SK-N-SH treated with all-trans-retinoic acid at 6 μM for 48 hours (cell line): ENCODE data around the gene SLC10A3.

Experiments used
- CSRNP3 ChIP-seq: fragments of 250-450 bp; sonication (Bioruptor Pico); IDR thresholded peaks from 2 replicates; pipeline ENCODE4 v1.5.1; 2021; ENCODE audit warnings: mild to moderate bottlenecking, moderate library complexity
- PPARA ChIP-seq: fragments of 250-450 bp; sonication (Bioruptor Pico); IDR thresholded peaks from 2 replicates; pipeline ENCODE4 v1.5.0; 2020; ENCODE audit warnings: mild to moderate bottlenecking, borderline replicate concordance
- RARB ChIP-seq: fragments of 250-450 bp; sonication (Bioruptor Pico); IDR thresholded peaks from 2 replicates; pipeline ENCODE4 v1.8.0; 2021; ENCODE audit warnings: mild to moderate bottlenecking, moderate library complexity
- TCF4 ChIP-seq: fragments of 250-450 bp; sonication (Bioruptor Pico); IDR thresholded peaks from 2 replicates; pipeline ENCODE4 v1.8.0; 2021; ENCODE audit warnings: mild to moderate bottlenecking, moderate library complexity, borderline replicate concordance
- TSHZ2 ChIP-seq: fragments of 250-450 bp; sonication (Bioruptor Pico); IDR thresholded peaks from 2 replicates; pipeline ENCODE4 v1.5.0; 2020; ENCODE audit warnings: mild to moderate bottlenecking, moderate library complexity
- ZFP30 ChIP-seq: fragments of 450-650 bp; formaldehyde crosslinking; IDR thresholded peaks from 2 replicates; pipeline ENCODE4 v1.5.0; 2022; ENCODE audit warnings: mild to moderate bottlenecking, moderate library complexity
- ZNF8 ChIP-seq: fragments of 450-650 bp; formaldehyde crosslinking; IDR thresholded peaks from 2 replicates; pipeline ENCODE4 v1.5.0; 2020; ENCODE audit warnings: mild to moderate bottlenecking, moderate library complexity

GRCh38 chrX:154517101-154517781 lies 26.8 kb upstream of the SLC10A3 start:
- no peak for TF ChIP-seq ZFP30
- no peak for TF ChIP-seq ZNF8 (CRISPR knock-in tag)
- TF ChIP-seq PPARA, result no peak
- no peak for TF ChIP-seq TCF4
- TF ChIP-seq TSHZ2 (CRISPR knock-in tag), result no peak
- TF ChIP-seq CSRNP3, result no peak
- TF ChIP-seq RARB, result no peak
